Measurements from ENCODE around the gene ERCC6L2. TPM values are rescaled to one million over a fixed set of nuclear protein-coding genes. Genes with fewer than 3 reads are reported as not detected.

ERCC6L2 gene
- total RNA-seq, 1 experiment from 2014 or later = 39.2 TPM

DNA sequence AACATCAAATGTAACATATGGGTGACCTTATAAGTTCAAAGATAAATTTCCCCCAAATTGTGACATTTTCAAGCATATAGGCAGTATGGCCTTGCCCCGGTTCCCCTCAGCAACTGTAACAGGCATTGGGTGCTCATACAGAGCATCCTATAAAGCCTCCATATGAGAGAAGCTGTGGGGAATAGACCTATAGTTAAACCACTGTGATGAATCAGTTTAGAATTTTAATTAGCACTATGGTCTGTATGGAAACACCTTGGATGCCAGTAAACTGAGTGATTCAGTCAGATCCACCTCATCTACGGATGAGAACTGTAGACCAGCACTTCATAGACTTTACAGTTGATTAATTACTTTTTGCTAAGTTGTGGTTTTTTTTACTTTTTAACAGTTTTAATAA, 79.4 kb downstream of the ERCC6L2 start:
- Histone ChIP-seq H2AFZ (ENCODE audit: low read depth, low read length, poor library complexity, severe bottlenecking) (no peak overlapping the region), H3K9me2 (ENCODE audit: insufficient read depth) (no peaks in the 10 kb centered on the region), H3K4me2 (ENCODE audit: low read length) (no peak overlapping the region), H3K4me3 (replicated peaks in 1 of 2; ENCODE audit: low read depth in 1 of 2, low read length in 2 of 2) (no peak overlapping the region), H3K79me2 (ENCODE audit: insufficient read depth, low read length) (no peaks in the 10 kb centered on the region), H3K9me3 (ENCODE audit: control insufficient read depth in 1 of 2, insufficient read depth in 1 of 2, low read depth in 1 of 2, low read length in 2 of 2) (no peaks in the 10 kb centered on the region), H3K9ac (ENCODE audit: low read length) (no peak overlapping the region), H3K4me1 (ENCODE audit: control insufficient read depth in 1 of 2, insufficient read depth in 2 of 2, low read length in 2 of 2) (no peaks in the 10 kb centered on the region), H4K20me1 (ENCODE audit: insufficient read depth) (no peaks in the 10 kb centered on the region), H3K36me3 (ENCODE audit: control insufficient read depth in 1 of 2, insufficient read depth in 2 of 2, low read length in 2 of 2) (peaks cover 0 to 20% of the 10 kb centered on the region in 2 experiments; a peak in 1 of 4 replicates), H3K27ac (ENCODE audit: low read depth, low read length) (no peak overlapping the region), H3K27me3 (ENCODE audit: insufficient read depth, low read length) (no peaks in the 10 kb centered on the region)
- TF ChIP-seq POLR2A (IDR thresholded peaks at IDR 0.05; ENCODE audit: borderline replicate concordance, extremely low read depth, insufficient read depth, insufficient read length) (no peak), ZFX (IDR thresholded peaks at IDR 0.05) (no peak), YY1 (IDR thresholded peaks at IDR 0.05; ENCODE audit: extremely low read depth, insufficient replicate concordance, low read depth, low read length) (no peak), ELF1 (IDR thresholded peaks at IDR 0.05; ENCODE audit: borderline replicate concordance, low read depth) (no peak), EZH2phosphoT487 (IDR thresholded peaks at IDR 0.05; ENCODE audit: borderline replicate concordance) (no peak), SRF (IDR thresholded peaks at IDR 0.05; ENCODE audit: low read depth) (no peak), EZH2 (IDR thresholded peaks at IDR 0.05) (no peak), RAD21 (IDR thresholded peaks at IDR 0.05; ENCODE audit: low read depth) (no peak), SP1 (IDR thresholded peaks at IDR 0.05; ENCODE audit: low read depth) (no peak)
- TF ChIP-seq, protein P1, sequence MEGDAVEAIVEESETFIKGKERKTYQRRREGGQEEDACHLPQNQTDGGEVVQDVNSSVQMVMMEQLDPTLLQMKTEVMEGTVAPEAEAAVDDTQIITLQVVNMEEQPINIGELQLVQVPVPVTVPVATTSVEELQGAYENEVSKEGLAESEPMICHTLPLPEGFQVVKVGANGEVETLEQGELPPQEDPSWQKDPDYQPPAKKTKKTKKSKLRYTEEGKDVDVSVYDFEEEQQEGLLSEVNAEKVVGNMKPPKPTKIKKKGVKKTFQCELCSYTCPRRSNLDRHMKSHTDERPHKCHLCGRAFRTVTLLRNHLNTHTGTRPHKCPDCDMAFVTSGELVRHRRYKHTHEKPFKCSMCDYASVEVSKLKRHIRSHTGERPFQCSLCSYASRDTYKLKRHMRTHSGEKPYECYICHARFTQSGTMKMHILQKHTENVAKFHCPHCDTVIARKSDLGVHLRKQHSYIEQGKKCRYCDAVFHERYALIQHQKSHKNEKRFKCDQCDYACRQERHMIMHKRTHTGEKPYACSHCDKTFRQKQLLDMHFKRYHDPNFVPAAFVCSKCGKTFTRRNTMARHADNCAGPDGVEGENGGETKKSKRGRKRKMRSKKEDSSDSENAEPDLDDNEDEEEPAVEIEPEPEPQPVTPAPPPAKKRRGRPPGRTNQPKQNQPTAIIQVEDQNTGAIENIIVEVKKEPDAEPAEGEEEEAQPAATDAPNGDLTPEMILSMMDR (IDR thresholded peaks at IDR 0.05 in 2 of 3, conservative IDR thresholded peaks at IDR 0.05 in 1 of 3; ENCODE audit: borderline replicate concordance in 1 of 3, insufficient read depth in 1 of 3, low read depth in 2 of 3, low read length in 2 of 3) = no peak
- TF ChIP-seq, protein P2, sequence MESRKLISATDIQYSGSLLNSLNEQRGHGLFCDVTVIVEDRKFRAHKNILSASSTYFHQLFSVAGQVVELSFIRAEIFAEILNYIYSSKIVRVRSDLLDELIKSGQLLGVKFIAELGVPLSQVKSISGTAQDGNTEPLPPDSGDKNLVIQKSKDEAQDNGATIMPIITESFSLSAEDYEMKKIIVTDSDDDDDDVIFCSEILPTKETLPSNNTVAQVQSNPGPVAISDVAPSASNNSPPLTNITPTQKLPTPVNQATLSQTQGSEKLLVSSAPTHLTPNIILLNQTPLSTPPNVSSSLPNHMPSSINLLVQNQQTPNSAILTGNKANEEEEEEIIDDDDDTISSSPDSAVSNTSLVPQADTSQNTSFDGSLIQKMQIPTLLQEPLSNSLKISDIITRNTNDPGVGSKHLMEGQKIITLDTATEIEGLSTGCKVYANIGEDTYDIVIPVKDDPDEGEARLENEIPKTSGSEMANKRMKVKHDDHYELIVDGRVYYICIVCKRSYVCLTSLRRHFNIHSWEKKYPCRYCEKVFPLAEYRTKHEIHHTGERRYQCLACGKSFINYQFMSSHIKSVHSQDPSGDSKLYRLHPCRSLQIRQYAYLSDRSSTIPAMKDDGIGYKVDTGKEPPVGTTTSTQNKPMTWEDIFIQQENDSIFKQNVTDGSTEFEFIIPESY (IDR thresholded peaks at IDR 0.05; ENCODE audit: extremely low read depth, insufficient replicate concordance, low read length) = no peak
- TF ChIP-seq, protein P3, sequence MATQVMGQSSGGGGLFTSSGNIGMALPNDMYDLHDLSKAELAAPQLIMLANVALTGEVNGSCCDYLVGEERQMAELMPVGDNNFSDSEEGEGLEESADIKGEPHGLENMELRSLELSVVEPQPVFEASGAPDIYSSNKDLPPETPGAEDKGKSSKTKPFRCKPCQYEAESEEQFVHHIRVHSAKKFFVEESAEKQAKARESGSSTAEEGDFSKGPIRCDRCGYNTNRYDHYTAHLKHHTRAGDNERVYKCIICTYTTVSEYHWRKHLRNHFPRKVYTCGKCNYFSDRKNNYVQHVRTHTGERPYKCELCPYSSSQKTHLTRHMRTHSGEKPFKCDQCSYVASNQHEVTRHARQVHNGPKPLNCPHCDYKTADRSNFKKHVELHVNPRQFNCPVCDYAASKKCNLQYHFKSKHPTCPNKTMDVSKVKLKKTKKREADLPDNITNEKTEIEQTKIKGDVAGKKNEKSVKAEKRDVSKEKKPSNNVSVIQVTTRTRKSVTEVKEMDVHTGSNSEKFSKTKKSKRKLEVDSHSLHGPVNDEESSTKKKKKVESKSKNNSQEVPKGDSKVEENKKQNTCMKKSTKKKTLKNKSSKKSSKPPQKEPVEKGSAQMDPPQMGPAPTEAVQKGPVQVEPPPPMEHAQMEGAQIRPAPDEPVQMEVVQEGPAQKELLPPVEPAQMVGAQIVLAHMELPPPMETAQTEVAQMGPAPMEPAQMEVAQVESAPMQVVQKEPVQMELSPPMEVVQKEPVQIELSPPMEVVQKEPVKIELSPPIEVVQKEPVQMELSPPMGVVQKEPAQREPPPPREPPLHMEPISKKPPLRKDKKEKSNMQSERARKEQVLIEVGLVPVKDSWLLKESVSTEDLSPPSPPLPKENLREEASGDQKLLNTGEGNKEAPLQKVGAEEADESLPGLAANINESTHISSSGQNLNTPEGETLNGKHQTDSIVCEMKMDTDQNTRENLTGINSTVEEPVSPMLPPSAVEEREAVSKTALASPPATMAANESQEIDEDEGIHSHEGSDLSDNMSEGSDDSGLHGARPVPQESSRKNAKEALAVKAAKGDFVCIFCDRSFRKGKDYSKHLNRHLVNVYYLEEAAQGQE (IDR thresholded peaks at IDR 0.05; ENCODE audit: low read depth) = no peak
- TF ChIP-seq, protein P4, sequence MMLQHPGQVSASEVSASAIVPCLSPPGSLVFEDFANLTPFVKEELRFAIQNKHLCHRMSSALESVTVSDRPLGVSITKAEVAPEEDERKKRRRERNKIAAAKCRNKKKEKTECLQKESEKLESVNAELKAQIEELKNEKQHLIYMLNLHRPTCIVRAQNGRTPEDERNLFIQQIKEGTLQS (IDR thresholded peaks at IDR 0.05) = no peak
- DNase-seq (ENCODE audit: low read depth, low spot score) (no peak), ATAC-seq (no peak)
- ChIA-PET CTCF (no interaction called here), POLR2A (no interaction called here), RAD21 (ENCODE audit: low non-redundant PET in 1 of 2, low total read pairs in 2 of 2, uncharacterized antibody in 2 of 2, unreplicated experiment in 2 of 2) (no interaction called here)
- no TSS peak for BruUV-seq (replicated peaks)
- intact Hi-C loops (cut with micrococcal nuclease) = no loop called here
